ENCODE measurements around the gene MACROD2.

MACROD2 gene

DNA sequence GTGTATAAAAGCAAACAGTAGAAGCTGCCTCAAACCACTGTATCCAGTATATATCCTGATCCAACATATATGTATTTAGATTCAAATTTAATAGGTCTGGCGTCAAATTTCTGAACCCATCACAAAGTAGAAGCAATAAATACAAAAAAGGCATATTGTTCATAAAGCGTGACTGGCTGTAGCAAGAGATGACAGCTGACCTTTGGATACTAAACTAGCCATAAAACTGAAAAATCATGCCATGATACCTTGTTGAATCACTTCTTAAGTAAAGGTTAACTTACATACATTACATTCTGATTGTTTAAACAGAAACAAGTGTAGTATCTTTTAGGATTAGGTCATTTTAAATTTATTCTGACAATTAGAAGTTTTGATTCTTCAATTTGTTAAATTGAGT is 714.1 kb downstream of the MACROD2 start:
- TF ChIP-seq, protein P1, sequence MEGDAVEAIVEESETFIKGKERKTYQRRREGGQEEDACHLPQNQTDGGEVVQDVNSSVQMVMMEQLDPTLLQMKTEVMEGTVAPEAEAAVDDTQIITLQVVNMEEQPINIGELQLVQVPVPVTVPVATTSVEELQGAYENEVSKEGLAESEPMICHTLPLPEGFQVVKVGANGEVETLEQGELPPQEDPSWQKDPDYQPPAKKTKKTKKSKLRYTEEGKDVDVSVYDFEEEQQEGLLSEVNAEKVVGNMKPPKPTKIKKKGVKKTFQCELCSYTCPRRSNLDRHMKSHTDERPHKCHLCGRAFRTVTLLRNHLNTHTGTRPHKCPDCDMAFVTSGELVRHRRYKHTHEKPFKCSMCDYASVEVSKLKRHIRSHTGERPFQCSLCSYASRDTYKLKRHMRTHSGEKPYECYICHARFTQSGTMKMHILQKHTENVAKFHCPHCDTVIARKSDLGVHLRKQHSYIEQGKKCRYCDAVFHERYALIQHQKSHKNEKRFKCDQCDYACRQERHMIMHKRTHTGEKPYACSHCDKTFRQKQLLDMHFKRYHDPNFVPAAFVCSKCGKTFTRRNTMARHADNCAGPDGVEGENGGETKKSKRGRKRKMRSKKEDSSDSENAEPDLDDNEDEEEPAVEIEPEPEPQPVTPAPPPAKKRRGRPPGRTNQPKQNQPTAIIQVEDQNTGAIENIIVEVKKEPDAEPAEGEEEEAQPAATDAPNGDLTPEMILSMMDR (IDR thresholded peaks at IDR 0.05; ENCODE audit: insufficient read depth, low read depth, low read length, missing control alignments), result no peak
- DNase-seq (ENCODE audit: low read depth), result no peak
- H3K4me3 ChIP-seq (ENCODE audit: low read depth, low read length), result no peak overlapping the region

DNA sequence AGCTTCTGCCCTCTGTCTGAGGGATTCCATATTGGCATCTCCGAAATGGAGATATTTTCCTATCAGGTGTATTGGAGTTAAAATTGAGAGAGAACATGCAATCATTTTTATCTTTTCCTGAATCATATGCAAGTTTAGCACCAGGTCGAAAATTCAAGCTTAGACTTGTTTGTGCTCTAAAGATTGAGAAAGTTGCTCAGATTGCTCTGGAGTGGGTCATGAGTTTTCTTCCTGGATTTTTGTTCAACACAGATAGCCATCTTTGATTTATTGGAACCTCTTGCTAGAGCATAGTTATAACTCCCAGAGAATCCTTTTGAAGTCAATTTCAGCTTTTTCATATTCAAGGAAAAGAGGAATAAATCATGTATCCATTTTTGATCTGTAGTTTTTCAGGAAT is 715.6 kb downstream of the MACROD2 start:
- TF ChIP-seq, protein P1 (IDR thresholded peaks at IDR 0.05; ENCODE audit: insufficient read depth, low read depth, low read length, missing control alignments), result no peak
- H3K4me3 ChIP-seq (ENCODE audit: low read depth, low read length), result no peak overlapping the region
- DNase-seq (ENCODE audit: low read depth), result no peak

DNA sequence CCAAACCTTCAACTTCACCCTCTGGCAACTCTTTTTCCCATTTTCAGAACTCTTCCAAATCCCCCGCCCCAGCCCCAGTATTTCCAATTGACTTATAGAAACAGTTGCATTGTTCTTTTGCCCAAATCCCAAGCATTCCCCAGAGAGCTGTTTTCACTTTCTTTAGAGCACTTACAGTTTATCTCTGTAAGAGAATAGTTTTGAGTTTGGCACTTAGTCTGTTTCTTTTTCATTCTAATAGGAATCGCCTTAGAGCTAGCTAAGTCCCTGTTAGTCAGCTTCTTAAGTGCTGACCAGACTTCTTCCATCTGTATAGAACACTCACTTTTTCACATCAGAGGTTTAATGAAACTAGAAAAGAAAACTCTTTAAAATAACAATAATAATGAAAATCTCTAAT is 716.3 kb downstream of the MACROD2 start:
- no peak overlapping the region for H3K4me3 ChIP-seq (ENCODE audit: low read depth, low read length)
- DNase-seq (ENCODE audit: low read depth), result no peak
- TF ChIP-seq, protein P1 (IDR thresholded peaks at IDR 0.05; ENCODE audit: insufficient read depth, low read depth, low read length, missing control alignments), result no peak

DNA sequence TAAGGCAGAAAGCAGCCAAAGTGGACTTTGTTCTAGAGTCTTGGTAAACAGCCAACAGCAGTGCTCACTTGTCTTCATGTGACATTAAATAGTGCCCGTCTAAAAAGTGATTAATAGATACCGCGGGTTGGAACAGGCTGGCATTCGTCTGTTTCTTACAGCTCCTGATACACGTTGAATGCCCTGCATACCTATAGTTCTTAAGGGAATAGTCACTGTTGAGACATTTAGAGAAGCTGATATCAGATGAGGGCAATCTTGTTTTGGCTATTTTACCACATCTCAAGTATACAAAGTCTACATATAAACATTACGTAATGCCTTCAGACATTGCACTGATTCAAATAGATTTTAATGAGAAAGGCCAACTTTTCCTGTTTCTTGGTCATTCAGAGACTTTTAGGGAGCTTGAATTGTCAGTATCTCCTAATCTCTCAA is 717.0 kb downstream of the MACROD2 start:
- no peak overlapping the region for H3K4me3 ChIP-seq (ENCODE audit: low read depth, low read length)
- DNase-seq (ENCODE audit: low read depth), result no peak
- TF ChIP-seq, protein P1 (IDR thresholded peaks at IDR 0.05; ENCODE audit: insufficient read depth, low read depth, low read length, missing control alignments), result no peak

DNA sequence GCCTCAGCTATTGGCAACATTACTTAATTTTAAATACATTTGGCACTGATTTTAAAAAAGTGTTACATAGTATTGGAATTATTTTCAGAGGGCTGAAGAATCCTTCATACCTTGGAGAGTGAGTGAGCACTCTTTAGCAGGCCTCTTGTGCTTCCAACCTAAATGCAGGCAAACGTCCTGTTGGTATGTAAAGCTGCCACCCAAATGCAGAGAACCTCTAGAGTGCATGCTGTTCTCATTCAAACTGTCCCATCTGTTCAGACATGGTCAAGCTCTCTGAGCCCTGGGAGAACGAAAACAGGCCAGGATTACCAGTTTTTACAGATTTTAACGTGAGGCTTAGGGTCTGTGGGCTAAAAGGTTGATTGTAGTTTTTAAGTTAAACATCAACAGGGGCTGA is 720.1 kb downstream of the MACROD2 start:
- TF ChIP-seq, protein P1 (IDR thresholded peaks at IDR 0.05; ENCODE audit: insufficient read depth, low read depth, low read length, missing control alignments), result no peak

DNA sequence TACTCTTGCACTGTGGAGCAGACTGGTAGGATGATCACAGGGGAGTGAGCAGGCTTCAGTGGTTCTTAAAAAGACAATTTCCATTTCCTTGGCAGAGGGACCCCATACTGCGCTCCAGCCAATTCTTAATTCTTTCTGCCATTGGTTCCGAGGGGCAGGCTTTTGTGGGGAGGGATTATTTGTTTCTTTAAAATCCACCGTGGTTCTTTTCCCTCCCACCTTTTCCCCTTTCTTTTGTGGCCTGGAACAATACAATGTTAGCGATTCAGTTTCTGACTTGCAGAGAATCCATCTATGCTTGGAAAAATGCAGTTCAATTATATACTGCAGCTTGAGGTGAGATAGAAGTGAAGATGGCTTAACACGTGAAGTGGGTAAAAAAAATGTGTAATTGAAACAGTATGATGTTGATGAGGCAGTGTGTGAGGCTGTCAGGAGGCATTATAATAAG is 721.1 kb downstream of the MACROD2 start:
- DNase-seq (ENCODE audit: low read depth), result no peak
- TF ChIP-seq, protein P1 (IDR thresholded peaks at IDR 0.05; ENCODE audit: insufficient read depth, low read depth, low read length, missing control alignments), result no peak
- H3K4me3 ChIP-seq (ENCODE audit: low read depth, low read length), result no peak overlapping the region

More for the DNA sequence above, 720.1 kb downstream of the MACROD2 start:
- H3K4me3 ChIP-seq (ENCODE audit: low read depth, low read length), result no peak overlapping the region
- no peak for DNase-seq (ENCODE audit: low read depth)
